ENCODE results near the gene SYS1. TPM values are rescaled to one million over a fixed set of nuclear protein-coding genes. Genes with fewer than 3 reads are reported as not detected.

Gene SYS1
- total RNA-seq, 1 experiment from 2014 or later = 20.5 TPM

DNA sequence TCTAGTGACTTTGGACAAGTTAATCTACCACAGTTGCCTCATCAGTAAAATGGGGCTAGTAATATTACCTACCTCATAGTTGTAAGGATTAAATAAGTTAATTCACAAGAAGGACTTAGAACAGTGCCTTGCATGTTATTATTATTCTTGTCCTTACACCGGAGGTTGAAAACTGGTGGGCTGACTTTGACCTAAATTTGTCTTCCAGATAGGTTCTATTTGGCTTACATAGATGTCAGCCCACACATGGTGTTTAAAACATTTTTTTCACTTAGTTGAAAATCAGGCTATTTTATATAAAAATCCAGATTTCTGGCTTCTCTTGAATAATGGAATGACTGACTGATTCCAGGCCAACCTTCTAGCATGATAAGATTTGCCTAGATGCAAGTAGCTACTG is 3.2 kb downstream of the SYS1 start (continued):
- no peak for TF ChIP-seq SRF (IDR thresholded peaks at IDR 0.05; ENCODE audit: low read depth)
- TF ChIP-seq SIN3A (IDR thresholded peaks at IDR 0.05; ENCODE audit: low read depth) = no peak
- no peak for TF ChIP-seq EZH2 (IDR thresholded peaks at IDR 0.05)
- TF ChIP-seq POLR2A (IDR thresholded peaks at IDR 0.05; ENCODE audit: borderline replicate concordance, extremely low read depth, insufficient read depth, insufficient read length) = no peak
- TF ChIP-seq EGR1 (IDR thresholded peaks at IDR 0.05; ENCODE audit: low read depth) = no peak
- no peak for TF ChIP-seq EZH2phosphoT487 (IDR thresholded peaks at IDR 0.05; ENCODE audit: borderline replicate concordance)
- TF ChIP-seq CEBPB (IDR thresholded peaks at IDR 0.05; ENCODE audit: low read depth) = no peak
- no peak for TF ChIP-seq YY1 (IDR thresholded peaks at IDR 0.05; ENCODE audit: extremely low read depth, insufficient replicate concordance, low read depth, low read length)

DNA sequence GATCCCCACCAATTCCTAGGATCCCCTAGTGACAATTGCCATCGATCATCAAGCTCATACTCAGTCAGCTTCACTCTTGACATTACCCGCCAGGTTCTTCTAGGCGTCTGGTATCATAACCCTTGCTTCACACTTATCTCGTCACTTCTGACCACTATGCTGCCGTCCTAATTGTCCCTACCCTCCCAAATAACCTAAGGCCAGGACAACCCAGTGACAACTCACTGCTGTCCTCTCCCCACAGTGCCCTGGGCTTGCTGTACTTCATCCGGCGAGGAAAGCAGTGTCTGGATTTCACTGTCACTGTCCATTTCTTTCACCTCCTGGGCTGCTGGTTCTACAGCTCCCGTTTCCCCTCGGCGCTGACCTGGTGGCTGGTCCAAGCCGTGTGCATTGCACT is 3.7 kb downstream of the SYS1 start:
- Histone ChIP-seq H3K4me1 (ENCODE audit: control insufficient read depth in 1 of 2, insufficient read depth in 2 of 2, low read length in 2 of 2) (peaks cover 7 to 16% of the 10 kb centered on the region in 2 experiments; a peak in 3 of 4 replicates), H4K20me1 (ENCODE audit: insufficient read depth) (no peaks in the 10 kb centered on the region), H3K36me3 (ENCODE audit: control insufficient read depth in 1 of 2, insufficient read depth in 2 of 2, low read length in 2 of 2) (peaks cover 12 to 25% of the 10 kb centered on the region in 2 experiments; a peak in 3 of 4 replicates), H3K27me3 (ENCODE audit: insufficient read depth, low read length) (no peaks in the 10 kb centered on the region), H3K79me2 (ENCODE audit: insufficient read depth, low read length) (peaks cover 25% of the 10 kb centered on the region), H3K4me2 (ENCODE audit: low read length) (no peak overlapping the region), H3K27ac (ENCODE audit: low read depth, low read length) (no peak overlapping the region), H2AFZ (ENCODE audit: low read depth, low read length, poor library complexity, severe bottlenecking) (no peak overlapping the region), H3K4me3 (replicated peaks in 1 of 2; ENCODE audit: low read depth in 1 of 2, low read length in 2 of 2) (no peak overlapping the region), H3K9ac (ENCODE audit: low read length) (no peak overlapping the region), H3K9me2 (ENCODE audit: insufficient read depth) (no peaks in the 10 kb centered on the region), H3K9me3 (ENCODE audit: control insufficient read depth in 1 of 2, insufficient read depth in 1 of 2, low read depth in 1 of 2, low read length in 2 of 2) (no peaks in the 10 kb centered on the region)
- intact Hi-C loops (cut with micrococcal nuclease) = no loop called here
- DNase-seq (ENCODE audit: low read depth, low spot score) = no peak
- BruUV-seq (replicated peaks) = no TSS peak
- RAD21 ChIA-PET (ENCODE audit: low non-redundant PET in 1 of 2, low total read pairs in 2 of 2, uncharacterized antibody in 2 of 2, unreplicated experiment in 2 of 2) = no interaction called here
- POLR2A ChIA-PET = no interaction called here
- CTCF ChIA-PET = interaction anchor here (0.8 kb wide), 1 partner anchor 216 kb away, joined by 3 read pairs; no protein-coding TSS in a partner anchor
- ATAC-seq = no peak
- no peak for TF ChIP-seq CBX3 (IDR thresholded peaks at IDR 0.05; ENCODE audit: low read depth)
- TF ChIP-seq TCF7L2 (IDR thresholded peaks at IDR 0.05; ENCODE audit: borderline replicate concordance, extremely low read depth, insufficient read depth, insufficient read length) = no peak
- TF ChIP-seq RAD21 (IDR thresholded peaks at IDR 0.05; ENCODE audit: low read depth) = no peak
- TF ChIP-seq, protein P1, sequence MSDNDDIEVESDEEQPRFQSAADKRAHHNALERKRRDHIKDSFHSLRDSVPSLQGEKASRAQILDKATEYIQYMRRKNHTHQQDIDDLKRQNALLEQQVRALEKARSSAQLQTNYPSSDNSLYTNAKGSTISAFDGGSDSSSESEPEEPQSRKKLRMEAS (IDR thresholded peaks at IDR 0.05) = no peak
- TF ChIP-seq, protein P2, sequence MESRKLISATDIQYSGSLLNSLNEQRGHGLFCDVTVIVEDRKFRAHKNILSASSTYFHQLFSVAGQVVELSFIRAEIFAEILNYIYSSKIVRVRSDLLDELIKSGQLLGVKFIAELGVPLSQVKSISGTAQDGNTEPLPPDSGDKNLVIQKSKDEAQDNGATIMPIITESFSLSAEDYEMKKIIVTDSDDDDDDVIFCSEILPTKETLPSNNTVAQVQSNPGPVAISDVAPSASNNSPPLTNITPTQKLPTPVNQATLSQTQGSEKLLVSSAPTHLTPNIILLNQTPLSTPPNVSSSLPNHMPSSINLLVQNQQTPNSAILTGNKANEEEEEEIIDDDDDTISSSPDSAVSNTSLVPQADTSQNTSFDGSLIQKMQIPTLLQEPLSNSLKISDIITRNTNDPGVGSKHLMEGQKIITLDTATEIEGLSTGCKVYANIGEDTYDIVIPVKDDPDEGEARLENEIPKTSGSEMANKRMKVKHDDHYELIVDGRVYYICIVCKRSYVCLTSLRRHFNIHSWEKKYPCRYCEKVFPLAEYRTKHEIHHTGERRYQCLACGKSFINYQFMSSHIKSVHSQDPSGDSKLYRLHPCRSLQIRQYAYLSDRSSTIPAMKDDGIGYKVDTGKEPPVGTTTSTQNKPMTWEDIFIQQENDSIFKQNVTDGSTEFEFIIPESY (IDR thresholded peaks at IDR 0.05; ENCODE audit: extremely low read depth, insufficient replicate concordance, low read length) = no peak
- TF ChIP-seq EZH2 (IDR thresholded peaks at IDR 0.05) = no peak
- TF ChIP-seq, protein P3, sequence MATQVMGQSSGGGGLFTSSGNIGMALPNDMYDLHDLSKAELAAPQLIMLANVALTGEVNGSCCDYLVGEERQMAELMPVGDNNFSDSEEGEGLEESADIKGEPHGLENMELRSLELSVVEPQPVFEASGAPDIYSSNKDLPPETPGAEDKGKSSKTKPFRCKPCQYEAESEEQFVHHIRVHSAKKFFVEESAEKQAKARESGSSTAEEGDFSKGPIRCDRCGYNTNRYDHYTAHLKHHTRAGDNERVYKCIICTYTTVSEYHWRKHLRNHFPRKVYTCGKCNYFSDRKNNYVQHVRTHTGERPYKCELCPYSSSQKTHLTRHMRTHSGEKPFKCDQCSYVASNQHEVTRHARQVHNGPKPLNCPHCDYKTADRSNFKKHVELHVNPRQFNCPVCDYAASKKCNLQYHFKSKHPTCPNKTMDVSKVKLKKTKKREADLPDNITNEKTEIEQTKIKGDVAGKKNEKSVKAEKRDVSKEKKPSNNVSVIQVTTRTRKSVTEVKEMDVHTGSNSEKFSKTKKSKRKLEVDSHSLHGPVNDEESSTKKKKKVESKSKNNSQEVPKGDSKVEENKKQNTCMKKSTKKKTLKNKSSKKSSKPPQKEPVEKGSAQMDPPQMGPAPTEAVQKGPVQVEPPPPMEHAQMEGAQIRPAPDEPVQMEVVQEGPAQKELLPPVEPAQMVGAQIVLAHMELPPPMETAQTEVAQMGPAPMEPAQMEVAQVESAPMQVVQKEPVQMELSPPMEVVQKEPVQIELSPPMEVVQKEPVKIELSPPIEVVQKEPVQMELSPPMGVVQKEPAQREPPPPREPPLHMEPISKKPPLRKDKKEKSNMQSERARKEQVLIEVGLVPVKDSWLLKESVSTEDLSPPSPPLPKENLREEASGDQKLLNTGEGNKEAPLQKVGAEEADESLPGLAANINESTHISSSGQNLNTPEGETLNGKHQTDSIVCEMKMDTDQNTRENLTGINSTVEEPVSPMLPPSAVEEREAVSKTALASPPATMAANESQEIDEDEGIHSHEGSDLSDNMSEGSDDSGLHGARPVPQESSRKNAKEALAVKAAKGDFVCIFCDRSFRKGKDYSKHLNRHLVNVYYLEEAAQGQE (IDR thresholded peaks at IDR 0.05; ENCODE audit: low read depth) = no peak
- no peak for TF ChIP-seq ZFX (IDR thresholded peaks at IDR 0.05)
- no peak for TF ChIP-seq EZH2phosphoT487 (IDR thresholded peaks at IDR 0.05; ENCODE audit: borderline replicate concordance)
